ENCODE results near the gene ARHGEF7.

DNA sequence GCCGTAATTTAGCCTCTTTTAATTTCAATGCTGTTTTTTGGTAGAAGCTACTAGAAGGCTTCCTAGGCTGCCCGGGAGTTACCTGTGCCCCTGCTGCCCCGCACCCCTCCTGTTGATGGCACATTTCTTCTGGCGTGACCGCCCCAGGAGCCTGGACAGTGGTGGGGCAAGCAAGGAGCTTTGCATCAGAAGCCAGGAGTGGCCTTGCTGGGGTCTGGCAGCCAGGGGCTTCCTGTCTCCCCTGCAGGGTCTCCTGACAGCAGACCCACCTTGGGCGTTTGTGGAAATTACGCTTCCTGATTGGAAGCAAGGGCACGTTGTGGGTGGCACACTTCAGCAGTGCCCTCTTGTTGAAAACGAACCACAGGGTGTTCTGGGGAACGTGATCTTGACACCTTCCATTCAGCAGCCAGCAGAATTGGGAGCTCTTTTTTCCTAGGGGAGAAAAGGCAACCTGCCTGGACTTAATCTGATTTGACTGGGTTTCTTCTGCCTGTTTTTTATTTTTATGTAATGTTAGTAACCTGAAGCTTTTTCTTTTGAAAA is 115.3 kb downstream of the ARHGEF7 start:
- TF ChIP-seq, protein P1, sequence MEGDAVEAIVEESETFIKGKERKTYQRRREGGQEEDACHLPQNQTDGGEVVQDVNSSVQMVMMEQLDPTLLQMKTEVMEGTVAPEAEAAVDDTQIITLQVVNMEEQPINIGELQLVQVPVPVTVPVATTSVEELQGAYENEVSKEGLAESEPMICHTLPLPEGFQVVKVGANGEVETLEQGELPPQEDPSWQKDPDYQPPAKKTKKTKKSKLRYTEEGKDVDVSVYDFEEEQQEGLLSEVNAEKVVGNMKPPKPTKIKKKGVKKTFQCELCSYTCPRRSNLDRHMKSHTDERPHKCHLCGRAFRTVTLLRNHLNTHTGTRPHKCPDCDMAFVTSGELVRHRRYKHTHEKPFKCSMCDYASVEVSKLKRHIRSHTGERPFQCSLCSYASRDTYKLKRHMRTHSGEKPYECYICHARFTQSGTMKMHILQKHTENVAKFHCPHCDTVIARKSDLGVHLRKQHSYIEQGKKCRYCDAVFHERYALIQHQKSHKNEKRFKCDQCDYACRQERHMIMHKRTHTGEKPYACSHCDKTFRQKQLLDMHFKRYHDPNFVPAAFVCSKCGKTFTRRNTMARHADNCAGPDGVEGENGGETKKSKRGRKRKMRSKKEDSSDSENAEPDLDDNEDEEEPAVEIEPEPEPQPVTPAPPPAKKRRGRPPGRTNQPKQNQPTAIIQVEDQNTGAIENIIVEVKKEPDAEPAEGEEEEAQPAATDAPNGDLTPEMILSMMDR (IDR thresholded peaks at IDR 0.05) = no peak
- TF ChIP-seq EZH2 (IDR thresholded peaks at IDR 0.05) = no peak

Data from neural progenitor cell (in vitro differentiated cells).